GM18499 (cell line): ENCODE data around the gene CHAF1A.
A peak's percentile ranks its signal among the peaks of the same experiment; 100 is the strongest.

Experiments used
- ATAC-seq: cut with Tn5 transposase; IDR thresholded peaks from one replicate; pipeline ENCODE4 v1.9.1; 2021; ENCODE audit warnings: moderate number of reproducible peaks; ENCODE audit not compliant: insufficient read depth, unreplicated experiment

CHAF1A gene, protein sequence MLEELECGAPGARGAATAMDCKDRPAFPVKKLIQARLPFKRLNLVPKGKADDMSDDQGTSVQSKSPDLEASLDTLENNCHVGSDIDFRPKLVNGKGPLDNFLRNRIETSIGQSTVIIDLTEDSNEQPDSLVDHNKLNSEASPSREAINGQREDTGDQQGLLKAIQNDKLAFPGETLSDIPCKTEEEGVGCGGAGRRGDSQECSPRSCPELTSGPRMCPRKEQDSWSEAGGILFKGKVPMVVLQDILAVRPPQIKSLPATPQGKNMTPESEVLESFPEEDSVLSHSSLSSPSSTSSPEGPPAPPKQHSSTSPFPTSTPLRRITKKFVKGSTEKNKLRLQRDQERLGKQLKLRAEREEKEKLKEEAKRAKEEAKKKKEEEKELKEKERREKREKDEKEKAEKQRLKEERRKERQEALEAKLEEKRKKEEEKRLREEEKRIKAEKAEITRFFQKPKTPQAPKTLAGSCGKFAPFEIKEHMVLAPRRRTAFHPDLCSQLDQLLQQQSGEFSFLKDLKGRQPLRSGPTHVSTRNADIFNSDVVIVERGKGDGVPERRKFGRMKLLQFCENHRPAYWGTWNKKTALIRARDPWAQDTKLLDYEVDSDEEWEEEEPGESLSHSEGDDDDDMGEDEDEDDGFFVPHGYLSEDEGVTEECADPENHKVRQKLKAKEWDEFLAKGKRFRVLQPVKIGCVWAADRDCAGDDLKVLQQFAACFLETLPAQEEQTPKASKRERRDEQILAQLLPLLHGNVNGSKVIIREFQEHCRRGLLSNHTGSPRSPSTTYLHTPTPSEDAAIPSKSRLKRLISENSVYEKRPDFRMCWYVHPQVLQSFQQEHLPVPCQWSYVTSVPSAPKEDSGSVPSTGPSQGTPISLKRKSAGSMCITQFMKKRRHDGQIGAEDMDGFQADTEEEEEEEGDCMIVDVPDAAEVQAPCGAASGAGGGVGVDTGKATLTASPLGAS

GRCh38 chr19:4402171-4403004, at the start of gene CHAF1A:
Gene CHAF1A, plus strand, starts transcription at chr19:4402640. Its CDS starts 123 bp downstream, at chr19:4402763.
- ATAC-seq, result peak; percentile 90

GRCh38 chr19:4352701-4353121, 49.7 kb upstream of the CHAF1A start:
- no peak for ATAC-seq

GRCh38 chr19:4354282-4354681, 48.2 kb upstream of the CHAF1A start:
- ATAC-seq, result no peak

- ATAC-seq, result no peak
These were observed 47.5 kb upstream of the CHAF1A start for GRCh38 chr19:4354897-4355296.

GRCh38 chr19:4357095-4357797, 45.2 kb upstream of the CHAF1A start:
- ATAC-seq, result no peak

DNA sequence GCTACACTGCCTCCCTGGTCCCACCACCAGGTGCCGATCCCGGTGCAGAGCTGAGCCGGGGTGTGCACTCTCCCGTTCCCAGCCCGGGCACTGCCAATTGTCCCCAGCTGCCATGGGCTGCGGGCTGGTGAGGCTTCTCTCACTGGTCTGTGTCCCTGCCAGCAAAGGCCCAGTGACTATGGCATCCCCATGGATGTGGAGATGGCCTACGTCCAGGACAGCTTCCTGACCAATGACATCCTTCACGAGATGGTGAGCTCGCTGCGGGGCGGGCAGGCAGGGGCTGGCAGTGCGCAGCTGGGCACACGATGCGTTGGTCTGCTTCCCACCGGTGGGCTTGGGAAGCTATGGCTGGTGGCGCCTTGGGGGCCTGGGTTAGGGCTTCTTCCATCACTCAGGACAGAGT, 44.5 kb upstream of the CHAF1A start:
- no peak for ATAC-seq

DNA sequence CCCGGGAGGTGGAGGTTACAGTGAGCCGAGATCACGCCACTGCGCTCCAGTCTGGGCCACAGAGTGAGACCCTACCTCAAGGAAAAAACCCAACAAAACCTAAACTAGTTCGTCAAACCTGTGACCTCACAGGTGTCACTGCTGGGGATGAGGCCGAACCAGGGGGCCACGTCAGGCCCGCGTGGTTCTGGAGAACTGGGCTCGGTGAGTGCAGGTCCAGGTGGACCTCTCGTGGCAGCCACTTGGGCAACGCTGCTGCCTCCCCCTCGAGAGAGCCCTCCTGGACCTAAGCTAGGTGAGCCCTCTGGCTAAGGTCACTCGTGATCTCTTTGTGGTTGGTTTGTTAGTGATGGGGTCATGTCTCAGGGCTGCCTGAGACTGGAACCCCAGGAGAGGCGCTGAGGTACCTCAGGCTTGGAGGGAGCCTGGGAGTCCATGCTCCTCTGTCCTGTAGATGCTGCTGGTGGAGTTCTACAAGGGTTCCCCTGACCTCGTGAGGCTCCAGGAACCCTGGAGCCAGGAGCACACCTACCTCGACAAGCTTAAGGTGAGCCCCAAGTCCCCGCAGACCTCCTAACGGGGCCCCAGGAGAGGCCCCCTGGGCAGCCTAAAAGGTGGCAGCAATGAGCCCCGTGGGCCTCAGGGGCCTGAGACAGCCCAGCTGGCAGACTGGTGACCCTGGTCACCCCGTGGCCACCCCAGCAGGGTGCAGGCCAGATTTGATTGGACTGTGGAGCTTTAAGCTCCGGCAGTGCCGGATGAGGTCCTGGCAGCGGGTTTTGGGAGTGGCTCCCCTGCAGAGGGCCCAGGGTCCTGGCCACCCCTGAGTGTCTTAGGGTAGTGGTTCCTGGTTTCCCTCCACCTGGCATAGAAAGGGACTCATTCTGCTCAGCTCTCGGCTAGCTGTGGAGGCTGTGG, 43.5 kb upstream of the CHAF1A start:
- no peak for ATAC-seq

- no peak for ATAC-seq
These were observed 42.8 kb upstream of the CHAF1A start for GRCh38 chr19:4359627-4360000.

DNA sequence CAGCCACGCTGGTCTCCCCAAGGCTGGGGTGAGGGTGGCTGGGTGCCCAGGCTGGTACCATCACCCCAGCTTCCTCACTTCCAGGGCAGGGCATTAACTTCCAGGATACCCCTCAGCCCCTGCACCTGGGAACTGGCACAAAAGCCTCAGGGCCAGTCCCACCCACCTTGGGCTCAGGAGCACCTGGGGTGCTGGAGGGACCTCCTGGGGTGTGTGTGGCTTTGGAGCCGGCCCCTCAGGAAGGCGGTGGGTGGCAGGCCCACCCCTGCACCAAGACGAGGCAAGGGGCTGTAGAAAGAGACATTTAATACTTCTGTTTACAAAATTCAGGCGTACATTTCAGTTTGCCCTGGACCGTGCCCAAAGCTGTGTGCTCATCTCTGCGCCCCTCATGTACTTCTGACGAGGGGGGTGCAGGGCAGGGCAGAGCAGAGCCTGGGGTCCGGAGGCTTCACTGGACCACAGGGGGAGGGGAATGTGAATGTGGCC, 42.3 kb upstream of the CHAF1A start:
- no peak for ATAC-seq

DNA sequence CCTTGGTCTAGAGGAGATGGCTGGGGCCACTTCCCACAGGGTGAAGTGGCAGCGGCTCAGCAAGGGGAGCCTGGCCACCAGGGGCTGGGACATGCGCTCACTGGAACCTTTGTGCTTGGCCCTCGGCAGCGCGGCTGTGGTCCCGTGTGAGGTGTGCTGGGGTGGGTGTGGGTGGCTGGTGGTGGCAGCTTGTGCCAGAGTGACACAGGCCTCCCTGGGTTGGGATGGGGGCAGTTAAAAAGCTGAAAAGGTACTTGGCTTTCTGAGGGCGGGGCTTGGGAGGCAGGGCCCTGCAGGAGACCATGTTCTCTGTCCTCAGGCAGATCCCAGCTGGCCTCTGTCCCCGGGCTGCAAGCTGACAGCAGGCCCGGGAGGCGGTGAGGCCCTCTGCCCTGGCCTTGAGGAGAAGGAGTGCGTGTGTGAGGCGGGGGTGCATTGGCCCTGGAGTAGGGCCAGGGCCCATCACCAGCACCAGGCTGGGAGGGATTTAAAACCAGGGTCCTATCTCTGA, 41.7 kb upstream of the CHAF1A start:
- ATAC-seq, result no peak

GRCh38 chr19:4361152-4362046, 41.0 kb upstream of the CHAF1A start:
- ATAC-seq, result no peak

- ATAC-seq, result no peak
These were observed 40.2 kb upstream of the CHAF1A start for GRCh38 chr19:4362101-4362828.

DNA sequence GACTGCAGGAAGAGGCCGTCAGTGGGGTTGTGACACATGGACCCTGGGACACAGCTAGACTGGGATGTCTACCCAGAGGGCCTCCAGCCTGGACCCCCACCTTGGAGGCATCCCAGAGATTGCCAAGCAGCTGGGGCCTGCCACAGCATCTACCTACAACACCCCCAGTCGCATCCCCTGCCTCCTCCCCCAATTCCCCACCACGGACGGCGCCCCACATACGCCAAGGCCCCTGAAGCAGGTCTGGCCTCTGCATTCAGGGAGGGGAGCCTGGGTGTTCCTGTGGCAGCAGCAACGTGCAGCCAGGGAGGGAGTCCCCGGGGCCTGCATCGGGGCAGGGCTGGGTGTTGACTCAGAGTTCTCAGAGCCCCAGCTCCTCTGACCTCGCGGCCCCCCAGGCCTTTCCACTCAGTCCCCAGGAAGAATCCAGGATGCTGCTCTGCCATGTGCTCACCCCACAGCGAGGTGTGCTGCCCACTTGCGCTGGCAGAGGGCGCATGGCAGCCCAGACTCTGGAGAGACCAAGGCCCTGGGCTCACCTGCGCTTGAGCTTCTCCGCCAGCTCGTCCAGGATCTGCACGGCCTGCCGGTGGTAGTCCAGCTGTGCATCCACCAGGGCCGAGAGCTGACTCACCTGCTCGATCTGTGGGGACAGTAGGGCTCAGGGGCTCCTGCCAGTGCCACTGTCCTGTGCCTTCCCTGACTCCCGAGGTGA, 39.5 kb upstream of the CHAF1A start:
- ATAC-seq, result no peak

- ATAC-seq, result no peak
These were observed 38.7 kb upstream of the CHAF1A start for GRCh38 chr19:4363571-4364304.

GRCh38 chr19:4365341-4365740, 37.1 kb upstream of the CHAF1A start:
- no peak for ATAC-seq
